AG09309 (cell line): Measurements from ENCODE around the gene MBD3L4.

Source experiments
- DNase-seq: peaks from one replicate; pipeline ENCODE4 v3.0.0-alpha.2; 2010; ENCODE audit warnings: low read depth
- H3K4me3 ChIP-seq: 2 replicates; pipeline ENCODE4 v1.5.1; 2011; ENCODE audit warnings: mild to moderate bottlenecking, low read depth, low read length, moderate library complexity; ENCODE audit not compliant: control insufficient read depth
- TF ChIP-seq, protein P1 (sequence below): IDR thresholded peaks from 2 replicates; pipeline ENCODE4 v1.5.1; 2011; ENCODE audit warnings: mild to moderate bottlenecking, low read depth, low read length, inconsistent platforms; ENCODE audit not compliant: insufficient read depth, control insufficient read depth; ENCODE audit errors: missing control alignments

Gene MBD3L4

DNA sequence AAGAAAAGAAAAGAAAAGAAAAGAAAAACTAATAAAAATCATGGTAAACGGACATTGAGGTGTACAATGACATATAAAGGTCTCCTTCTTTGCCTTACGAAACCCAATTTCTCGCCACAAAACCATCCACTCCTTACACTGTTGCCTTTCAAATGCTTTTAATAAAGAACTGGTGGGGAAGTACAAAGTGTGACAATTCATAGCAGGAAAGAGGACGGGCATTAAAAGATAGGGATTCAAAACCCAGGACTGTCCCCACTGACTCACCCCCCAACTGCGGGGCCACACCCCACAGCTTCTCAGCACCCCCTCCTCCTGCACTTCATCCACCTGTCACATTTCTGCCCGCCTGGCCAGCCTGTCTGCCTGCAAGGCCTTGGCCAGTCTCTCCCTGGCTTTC, 21.2 kb downstream of the MBD3L4 start:
- DNase-seq = no peak
- H3K4me3 ChIP-seq = no peak overlapping the region
- TF ChIP-seq, protein P1, sequence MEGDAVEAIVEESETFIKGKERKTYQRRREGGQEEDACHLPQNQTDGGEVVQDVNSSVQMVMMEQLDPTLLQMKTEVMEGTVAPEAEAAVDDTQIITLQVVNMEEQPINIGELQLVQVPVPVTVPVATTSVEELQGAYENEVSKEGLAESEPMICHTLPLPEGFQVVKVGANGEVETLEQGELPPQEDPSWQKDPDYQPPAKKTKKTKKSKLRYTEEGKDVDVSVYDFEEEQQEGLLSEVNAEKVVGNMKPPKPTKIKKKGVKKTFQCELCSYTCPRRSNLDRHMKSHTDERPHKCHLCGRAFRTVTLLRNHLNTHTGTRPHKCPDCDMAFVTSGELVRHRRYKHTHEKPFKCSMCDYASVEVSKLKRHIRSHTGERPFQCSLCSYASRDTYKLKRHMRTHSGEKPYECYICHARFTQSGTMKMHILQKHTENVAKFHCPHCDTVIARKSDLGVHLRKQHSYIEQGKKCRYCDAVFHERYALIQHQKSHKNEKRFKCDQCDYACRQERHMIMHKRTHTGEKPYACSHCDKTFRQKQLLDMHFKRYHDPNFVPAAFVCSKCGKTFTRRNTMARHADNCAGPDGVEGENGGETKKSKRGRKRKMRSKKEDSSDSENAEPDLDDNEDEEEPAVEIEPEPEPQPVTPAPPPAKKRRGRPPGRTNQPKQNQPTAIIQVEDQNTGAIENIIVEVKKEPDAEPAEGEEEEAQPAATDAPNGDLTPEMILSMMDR = no peak

DNA sequence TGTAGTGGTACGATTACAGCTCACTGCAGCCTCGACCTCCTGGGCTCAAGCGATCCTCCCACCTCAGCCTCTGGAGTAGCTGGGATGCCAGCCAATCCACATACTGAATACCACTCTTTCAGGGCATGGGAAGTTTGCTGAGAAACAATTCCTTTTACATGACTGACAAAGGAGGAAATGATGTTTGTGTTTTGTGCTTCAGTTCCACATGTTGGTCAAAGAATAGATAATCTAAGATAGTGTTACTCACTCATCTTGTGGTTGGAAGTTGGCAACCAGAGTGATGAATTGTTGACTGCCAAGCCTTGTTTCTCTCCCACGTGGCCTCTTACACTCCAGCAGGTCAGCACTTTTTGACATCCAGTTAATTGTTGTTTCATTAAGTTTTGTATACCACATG, 26.3 kb downstream of the MBD3L4 start:
- DNase-seq = no peak
- no peak overlapping the region for H3K4me3 ChIP-seq
- TF ChIP-seq, protein P1 = no peak

DNA sequence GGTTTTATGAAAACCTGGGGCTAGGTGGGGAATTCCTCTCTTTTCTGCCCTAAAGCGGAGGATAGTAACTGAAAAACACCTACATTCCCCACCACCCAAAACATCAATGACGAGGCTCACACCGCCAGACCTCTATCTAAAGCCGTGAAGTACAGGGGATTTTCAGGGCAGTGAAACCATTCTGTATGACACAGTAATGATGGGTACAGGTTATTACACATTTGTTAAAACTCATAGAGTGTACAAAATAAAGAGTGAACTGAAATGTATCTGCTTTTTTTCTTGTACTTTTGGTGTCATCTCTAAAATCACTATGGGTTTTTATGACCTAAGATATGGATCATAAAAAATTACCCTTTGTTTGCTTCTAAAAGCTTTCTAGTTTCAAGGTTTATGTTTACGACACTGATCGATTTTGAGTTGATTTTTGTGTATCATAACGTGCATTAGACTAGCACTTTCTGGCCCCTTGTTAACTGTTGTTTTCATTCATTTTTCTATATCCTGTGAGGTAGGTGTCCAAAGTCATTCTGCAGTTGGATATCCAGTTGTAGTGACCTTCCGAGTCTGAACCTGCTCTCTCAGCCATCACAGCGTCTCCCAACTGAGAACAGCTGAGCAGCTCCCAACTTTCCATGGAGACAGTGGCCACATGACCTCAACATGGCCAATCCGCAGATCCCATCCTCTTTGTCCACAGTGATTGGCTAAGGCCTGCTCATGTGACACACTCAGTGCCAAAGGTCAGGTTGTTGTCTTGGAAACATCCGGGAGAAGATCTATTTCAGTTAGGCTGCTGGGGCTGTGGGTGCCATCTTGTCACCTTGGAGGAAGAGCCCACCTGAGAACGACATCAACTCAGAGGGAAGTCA, 29.0 kb downstream of the MBD3L4 start:
- TF ChIP-seq, protein P1 = no peak
- DNase-seq = no peak
- H3K4me3 ChIP-seq = no peak overlapping the region

DNA sequence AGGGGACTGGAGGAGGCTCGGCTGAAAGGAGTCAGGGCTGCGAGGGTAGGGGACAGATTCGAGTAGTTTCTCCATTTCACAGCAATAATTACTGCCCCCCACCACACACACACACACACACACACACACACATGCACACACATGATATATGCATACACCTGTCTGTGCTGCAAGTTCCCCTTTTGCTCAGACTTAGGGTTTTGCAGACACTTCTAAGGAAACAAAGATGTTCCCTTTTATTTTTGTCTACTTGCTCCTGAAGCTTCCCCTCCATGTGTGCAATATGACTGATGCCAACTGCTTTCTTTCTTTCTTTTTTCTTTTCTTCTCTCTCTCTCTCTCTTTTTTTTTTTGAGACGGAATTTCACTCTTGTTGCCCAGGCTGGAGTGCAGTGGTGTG, 32.1 kb downstream of the MBD3L4 start:
- TF ChIP-seq, protein P1 = no peak
- H3K4me3 ChIP-seq = no peak overlapping the region
- DNase-seq = no peak

DNA sequence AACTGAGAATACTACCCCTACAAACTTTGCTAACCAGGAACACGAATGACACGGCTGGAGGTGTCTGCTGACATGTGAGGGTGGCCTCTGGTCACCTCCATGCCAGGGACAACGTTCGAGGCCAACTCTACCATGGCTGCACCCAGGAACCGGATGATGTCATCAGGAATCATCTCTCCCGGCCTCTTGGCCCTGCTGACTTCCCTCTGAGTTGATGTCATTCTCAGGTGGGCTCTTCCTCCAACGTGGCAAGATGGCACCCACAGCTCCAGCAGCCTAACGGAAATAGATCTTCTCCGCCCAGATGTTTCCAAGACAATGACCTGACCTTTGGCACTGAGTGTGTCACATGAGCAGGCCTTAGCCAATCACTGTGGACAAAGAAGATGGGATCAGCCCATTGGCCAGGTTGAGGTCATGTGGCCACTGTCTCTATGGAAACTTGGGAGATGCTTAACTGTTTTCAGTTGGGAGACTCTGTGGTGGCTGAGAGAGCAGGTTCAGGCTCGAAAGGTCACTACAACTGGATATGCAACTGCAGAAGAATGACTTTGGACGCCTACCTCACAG, 33.8 kb downstream of the MBD3L4 start:
- no peak overlapping the region for H3K4me3 ChIP-seq
- DNase-seq = no peak
- TF ChIP-seq, protein P1 = no peak

DNA sequence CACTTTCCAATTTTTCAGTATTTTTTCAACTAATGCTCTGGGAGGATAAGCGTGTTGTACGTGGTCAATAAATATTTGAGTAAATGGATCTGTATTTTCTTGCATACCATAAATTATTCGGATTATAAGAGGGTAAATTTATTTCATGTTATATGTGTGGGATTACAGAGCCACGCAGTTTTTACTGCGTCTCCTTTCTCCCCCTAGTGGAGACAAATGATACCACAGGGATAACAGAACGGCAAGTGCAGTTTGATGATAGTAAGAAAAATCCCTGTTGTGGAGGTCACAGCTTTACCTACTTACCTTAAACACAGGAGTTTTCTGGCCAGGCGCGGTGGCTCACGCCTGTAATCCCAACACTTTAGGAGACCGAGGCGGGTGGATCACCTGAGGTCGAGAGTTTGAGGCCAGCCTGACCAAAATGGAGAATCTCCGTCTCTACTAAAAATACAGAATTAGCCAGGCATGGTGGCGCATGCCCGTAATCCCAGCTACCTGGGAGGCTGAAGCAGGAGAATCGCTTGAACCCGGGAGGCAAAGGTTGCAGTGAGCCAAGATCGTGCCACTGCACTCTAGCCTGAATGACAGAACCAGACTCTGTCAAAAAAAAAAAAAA, 35.6 kb downstream of the MBD3L4 start:
- no peak overlapping the region for H3K4me3 ChIP-seq
- TF ChIP-seq, protein P1 = no peak
- no peak for DNase-seq
